ENCODE measurements around the gene CDHR1. TPM values are rescaled to one million over a fixed set of nuclear protein-coding genes. Genes with fewer than 3 reads are reported as not detected.

CDHR1 gene
- total and polyA plus RNA-seq, 7 donors: 0.27 to 26.6 (median 2.4) TPM

DNA sequence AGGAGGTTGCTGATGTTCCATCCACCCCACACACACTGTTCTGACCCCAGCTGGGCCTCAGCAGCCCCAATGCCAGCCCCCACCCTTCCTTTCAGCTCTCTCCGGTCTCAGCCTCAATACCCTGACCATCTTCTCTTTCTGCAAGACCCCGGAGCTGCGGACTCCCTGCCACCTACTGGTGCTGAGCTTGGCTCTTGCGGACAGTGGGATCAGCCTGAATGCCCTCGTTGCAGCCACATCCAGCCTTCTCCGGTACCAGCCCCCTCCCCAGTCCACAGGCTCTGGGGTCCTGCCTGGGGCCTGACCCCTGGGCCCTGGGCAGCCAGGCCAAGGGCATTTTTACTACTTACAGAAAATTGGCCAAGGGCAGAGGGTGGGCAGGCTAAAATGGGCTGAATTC is 53.2 kb downstream of the CDHR1 start:
- no peaks in the 10 kb centered on the region for H3K27me3 ChIP-seq
- TF ChIP-seq EP300 (IDR thresholded peaks at IDR 0.05) (no peak), POLR2AphosphoS5 (IDR thresholded peaks at IDR 0.05) (no peak), POLR2A (IDR thresholded peaks at IDR 0.05) (no peak)
- TF ChIP-seq, protein P1, sequence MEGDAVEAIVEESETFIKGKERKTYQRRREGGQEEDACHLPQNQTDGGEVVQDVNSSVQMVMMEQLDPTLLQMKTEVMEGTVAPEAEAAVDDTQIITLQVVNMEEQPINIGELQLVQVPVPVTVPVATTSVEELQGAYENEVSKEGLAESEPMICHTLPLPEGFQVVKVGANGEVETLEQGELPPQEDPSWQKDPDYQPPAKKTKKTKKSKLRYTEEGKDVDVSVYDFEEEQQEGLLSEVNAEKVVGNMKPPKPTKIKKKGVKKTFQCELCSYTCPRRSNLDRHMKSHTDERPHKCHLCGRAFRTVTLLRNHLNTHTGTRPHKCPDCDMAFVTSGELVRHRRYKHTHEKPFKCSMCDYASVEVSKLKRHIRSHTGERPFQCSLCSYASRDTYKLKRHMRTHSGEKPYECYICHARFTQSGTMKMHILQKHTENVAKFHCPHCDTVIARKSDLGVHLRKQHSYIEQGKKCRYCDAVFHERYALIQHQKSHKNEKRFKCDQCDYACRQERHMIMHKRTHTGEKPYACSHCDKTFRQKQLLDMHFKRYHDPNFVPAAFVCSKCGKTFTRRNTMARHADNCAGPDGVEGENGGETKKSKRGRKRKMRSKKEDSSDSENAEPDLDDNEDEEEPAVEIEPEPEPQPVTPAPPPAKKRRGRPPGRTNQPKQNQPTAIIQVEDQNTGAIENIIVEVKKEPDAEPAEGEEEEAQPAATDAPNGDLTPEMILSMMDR (IDR thresholded peaks at IDR 0.05): no peak
- no peaks in the 10 kb centered on the region for H3K36me3 ChIP-seq
- intact Hi-C loops (cut with DNase I): no loop called here
- no peak for DNase-seq
- H3K27ac ChIP-seq: no peak overlapping the region
- no peaks in the 10 kb centered on the region for H3K9me3 ChIP-seq
- WGBS, 2 donors: 84 to 90% methylated on average over 6 of the region's 6 CpGs
- H3K4me1 ChIP-seq: no peaks in the 10 kb centered on the region
- H3K4me3 ChIP-seq: no peak overlapping the region

DNA sequence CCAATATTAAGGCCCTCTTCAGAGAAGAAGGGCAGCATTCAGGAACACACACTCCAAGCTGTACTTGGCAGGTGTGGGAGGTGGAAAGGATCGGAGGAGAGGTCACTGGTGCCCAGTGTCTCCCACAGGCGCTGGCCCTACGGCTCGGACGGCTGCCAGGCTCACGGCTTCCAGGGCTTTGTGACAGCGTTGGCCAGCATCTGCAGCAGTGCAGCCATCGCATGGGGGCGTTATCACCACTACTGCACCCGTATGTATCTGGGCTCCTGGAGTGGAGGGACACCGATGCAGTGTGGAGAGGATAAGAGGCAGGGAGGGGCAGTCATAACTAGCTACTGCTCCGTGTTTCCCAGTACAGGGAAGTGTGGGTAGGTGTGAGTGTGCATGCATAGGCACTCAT is 54.5 kb downstream of the CDHR1 start:
- 84 to 85% methylated on average over 12 of the region's 12 CpGs for WGBS, 2 donors
- no peak for TF ChIP-seq POLR2AphosphoS5 (IDR thresholded peaks at IDR 0.05)
- TF ChIP-seq POLR2A (IDR thresholded peaks at IDR 0.05): no peak
- TF ChIP-seq, protein P1 (IDR thresholded peaks at IDR 0.05): no peak
- no peak for TF ChIP-seq EP300 (IDR thresholded peaks at IDR 0.05)
- Histone ChIP-seq H3K4me3 (no peak overlapping the region), H3K9me3 (no peaks in the 10 kb centered on the region), H3K27me3 (no peaks in the 10 kb centered on the region), H3K36me3 (no peaks in the 10 kb centered on the region), H3K4me1 (no peaks in the 10 kb centered on the region), H3K27ac (no peak overlapping the region)
- DNase-seq: no peak
- intact Hi-C loops (cut with DNase I): no loop called here

GRCh38 chr10:84254552-84255478 is 60.5 kb downstream of the CDHR1 start:
- H3K9me3 ChIP-seq: no peaks in the 10 kb centered on the region
- H3K27ac ChIP-seq: no peak overlapping the region
- intact Hi-C loops (cut with DNase I): loop anchor here (5.0 kb wide), 1 partner anchor 108 kb away; no protein-coding TSS in a partner anchor
- H3K4me1 ChIP-seq: no peaks in the 10 kb centered on the region
- H3K27me3 ChIP-seq: peaks cover 0 to 15% (median 7%) of the 10 kb centered on the region in 3 donors
- DNase-seq: no peak
- H3K4me3 ChIP-seq: no peak overlapping the region
- 66 to 67% methylated on average over 10 of the region's 10 CpGs for WGBS, 2 donors
- no peak for TF ChIP-seq POLR2AphosphoS5 (IDR thresholded peaks at IDR 0.05)
- TF ChIP-seq, protein P1 (IDR thresholded peaks at IDR 0.05): no peak
- no peak for TF ChIP-seq POLR2A (IDR thresholded peaks at IDR 0.05)
- TF ChIP-seq EP300 (IDR thresholded peaks at IDR 0.05): no peak
- H3K36me3 ChIP-seq: no peaks in the 10 kb centered on the region

DNA sequence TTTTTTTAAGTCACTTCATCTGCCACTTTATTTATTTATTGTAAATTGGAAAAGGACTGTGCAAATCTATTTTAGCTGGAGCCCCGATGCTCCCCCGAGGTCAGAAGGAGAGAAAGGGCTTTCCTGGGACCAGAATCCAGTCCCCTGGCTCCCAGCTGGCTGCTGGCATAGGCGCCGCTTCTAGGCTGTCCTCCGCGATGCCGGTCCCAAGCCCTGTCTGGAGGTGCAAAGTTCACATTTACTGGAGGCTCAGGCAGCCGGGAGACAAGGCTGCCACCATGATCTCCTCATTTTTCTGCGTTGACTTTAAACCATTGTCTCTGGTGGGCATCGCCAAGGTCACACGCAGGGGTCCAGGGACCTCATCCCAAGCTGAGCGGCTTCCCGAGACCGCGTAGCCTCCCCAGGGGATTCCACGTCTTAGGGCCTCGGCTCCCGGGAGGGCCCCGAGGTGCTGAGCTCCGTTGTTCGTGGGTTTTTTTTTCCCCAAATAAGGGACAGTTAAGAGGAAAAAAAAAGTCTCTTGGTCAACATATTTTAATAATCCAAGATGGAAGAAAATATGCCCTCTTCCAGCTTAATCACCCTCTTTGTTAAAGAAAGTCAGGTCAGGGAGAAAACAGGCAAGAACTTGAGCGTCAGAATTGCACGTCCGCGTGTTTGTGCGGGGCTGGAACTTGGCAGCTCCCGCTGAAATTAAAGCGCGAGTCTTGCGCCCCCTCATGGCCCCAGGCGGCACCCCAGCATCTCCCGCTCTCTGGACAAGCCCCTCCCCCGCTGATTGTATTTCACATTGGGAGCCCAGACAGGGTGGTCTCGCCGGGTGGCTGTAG is 62.4 kb downstream of the CDHR1 start:
- Histone ChIP-seq H3K9me3 (no peaks in the 10 kb centered on the region), H3K4me1 (no peaks in the 10 kb centered on the region), H3K36me3 (no peaks in the 10 kb centered on the region), H3K27ac (no peak overlapping the region), H3K27me3 (peaks cover 0 to 15% (median 7%) of the 10 kb centered on the region in 3 donors), H3K4me3 (no peak overlapping the region)
- intact Hi-C loops (cut with DNase I): loop anchor here (5.0 kb wide), 1 partner anchor 109 kb away; no protein-coding TSS in a partner anchor
- no peak for TF ChIP-seq POLR2AphosphoS5 (IDR thresholded peaks at IDR 0.05)
- TF ChIP-seq EP300 (IDR thresholded peaks at IDR 0.05): no peak
- TF ChIP-seq, protein P1 (IDR thresholded peaks at IDR 0.05): peak in 1 of 4 experiments; percentile 38
- TF ChIP-seq POLR2A (IDR thresholded peaks at IDR 0.05): no peak
- 36 to 39% methylated on average over 35 of the region's 35 CpGs for WGBS, 2 donors
- DNase-seq: no peak
